ENCODE data around the gene FAT1.

- TF ChIP-seq CTCF (IDR thresholded peaks at IDR 0.05 in 2 of 3, conservative IDR thresholded peaks at IDR 0.05 in 1 of 3; ENCODE audit: insufficient read depth in 2 of 3, low read depth in 1 of 3, low read length in 3 of 3) (no peak), FOXK1 (CRISPR knock-in tag; IDR thresholded peaks at IDR 0.05; ENCODE audit: borderline replicate concordance) (no peak), TCF7 (IDR thresholded peaks at IDR 0.05; ENCODE audit: borderline replicate concordance) (no peak), EHMT2 (IDR thresholded peaks at IDR 0.05) (no peak), FOXJ3 (CRISPR knock-in tag; IDR thresholded peaks at IDR 0.05) (no peak), POU5F1 (IDR thresholded peaks at IDR 0.05; ENCODE audit: borderline replicate concordance, low read depth, low read length, partially characterized antibody) (no peak), CBX5 (IDR thresholded peaks at IDR 0.05; ENCODE audit: borderline replicate concordance, low read depth) (no peak), EP300 (IDR thresholded peaks at IDR 0.05; ENCODE audit: low read length) (no peak), MAFG (tag; conservative IDR thresholded peaks at IDR 0.05) (no peak), SMC3 (conservative IDR thresholded peaks at IDR 0.05; ENCODE audit: insufficient read depth, low read depth, low read length) (no peak), MGA (IDR thresholded peaks at IDR 0.05) (no peak), ZBTB17 (CRISPR knock-in tag; IDR thresholded peaks at IDR 0.05) (no peak)
Measured at GRCh38 chr4:186702297-186702696, 21.4 kb downstream of the FAT1 start.
